ENCODE data around the gene IKBKE.

IKBKE gene

DNA sequence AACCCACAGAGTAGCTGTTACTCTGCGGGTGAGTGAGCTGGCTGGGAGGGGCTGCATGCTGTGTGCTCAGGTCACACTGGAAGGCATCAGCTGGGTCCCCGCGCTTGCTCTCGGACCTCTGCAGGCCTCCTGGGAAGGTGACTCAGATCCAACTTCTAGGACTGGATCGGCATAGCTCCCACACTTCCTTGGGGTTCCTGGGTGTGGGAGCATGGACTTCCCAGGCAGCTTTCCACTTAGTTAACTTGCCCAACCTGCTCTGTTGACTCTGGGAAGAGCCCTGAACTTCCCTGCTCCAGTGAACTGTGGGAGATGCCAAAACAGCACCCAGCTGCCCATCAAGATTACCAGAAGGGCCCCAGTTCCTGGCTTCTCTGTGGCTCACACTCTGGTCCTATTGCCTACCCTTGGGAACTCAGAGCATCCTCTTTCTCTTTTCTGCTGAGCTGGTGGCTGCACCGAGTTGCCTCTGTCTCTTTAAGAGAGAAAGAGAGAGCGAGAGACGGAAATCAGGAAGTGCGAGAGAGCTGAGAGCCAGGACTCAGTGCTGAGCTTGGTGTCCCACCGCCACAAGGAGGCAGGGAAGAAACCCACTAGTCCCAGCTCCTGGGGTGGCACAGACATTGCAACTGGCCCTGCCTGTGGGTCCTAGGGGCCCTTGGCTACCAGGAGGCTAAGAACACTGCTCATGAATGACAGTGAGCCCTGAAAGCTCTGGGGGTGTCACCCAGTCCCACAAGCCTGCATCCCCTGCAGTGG, at the start of gene IKBKE:
Gene IKBKE (plus strand): TSS at position 544 of the 759 bp plus-strand sequence. CDS start 2,752 bp downstream, outside the sequence.
- H3K4me3 ChIP-seq (ENCODE audit: control insufficient read depth, low read depth, low read length), result peak within 1 kb of the TSS; percentile 90
- DNase-seq (ENCODE audit: low read depth), result peak; percentile 69
- TF ChIP-seq, protein P1, sequence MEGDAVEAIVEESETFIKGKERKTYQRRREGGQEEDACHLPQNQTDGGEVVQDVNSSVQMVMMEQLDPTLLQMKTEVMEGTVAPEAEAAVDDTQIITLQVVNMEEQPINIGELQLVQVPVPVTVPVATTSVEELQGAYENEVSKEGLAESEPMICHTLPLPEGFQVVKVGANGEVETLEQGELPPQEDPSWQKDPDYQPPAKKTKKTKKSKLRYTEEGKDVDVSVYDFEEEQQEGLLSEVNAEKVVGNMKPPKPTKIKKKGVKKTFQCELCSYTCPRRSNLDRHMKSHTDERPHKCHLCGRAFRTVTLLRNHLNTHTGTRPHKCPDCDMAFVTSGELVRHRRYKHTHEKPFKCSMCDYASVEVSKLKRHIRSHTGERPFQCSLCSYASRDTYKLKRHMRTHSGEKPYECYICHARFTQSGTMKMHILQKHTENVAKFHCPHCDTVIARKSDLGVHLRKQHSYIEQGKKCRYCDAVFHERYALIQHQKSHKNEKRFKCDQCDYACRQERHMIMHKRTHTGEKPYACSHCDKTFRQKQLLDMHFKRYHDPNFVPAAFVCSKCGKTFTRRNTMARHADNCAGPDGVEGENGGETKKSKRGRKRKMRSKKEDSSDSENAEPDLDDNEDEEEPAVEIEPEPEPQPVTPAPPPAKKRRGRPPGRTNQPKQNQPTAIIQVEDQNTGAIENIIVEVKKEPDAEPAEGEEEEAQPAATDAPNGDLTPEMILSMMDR (conservative IDR thresholded peaks at IDR 0.05; ENCODE audit: control insufficient read depth, insufficient read depth, low read depth, low read length), result peak; percentile 33

DNA sequence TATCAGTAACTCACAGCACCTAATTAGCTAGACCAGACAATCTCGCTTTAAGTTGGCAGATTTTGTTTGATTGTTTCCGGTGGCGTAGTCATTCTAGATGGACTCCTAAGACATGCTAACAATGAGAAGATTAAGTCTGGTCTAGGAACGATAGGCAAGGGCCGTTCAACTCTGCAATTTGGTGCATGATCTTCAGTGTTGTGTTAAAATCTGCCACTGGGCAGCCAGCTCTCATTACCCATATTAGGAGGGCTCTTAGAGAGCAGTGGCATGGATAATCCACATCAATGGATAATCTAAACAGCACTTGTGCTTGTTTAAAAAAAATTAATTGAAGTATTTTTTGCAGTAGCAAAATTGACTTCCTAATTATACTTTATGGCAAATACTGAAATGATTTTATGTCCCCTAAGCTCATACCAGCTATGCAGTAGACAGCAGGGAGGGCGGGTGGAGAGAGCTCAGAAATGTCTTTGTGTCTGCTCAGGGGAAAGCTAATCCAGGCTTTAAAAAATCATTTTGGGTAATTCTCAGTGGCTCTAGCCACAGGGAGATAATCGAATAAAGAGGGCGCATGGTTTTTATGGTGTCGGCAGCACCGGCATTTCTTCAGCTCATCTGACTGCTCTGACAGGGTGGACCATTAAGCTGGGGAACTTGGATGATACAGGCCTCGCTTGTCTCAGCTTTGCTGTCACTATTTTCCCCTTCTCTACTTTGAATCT, 48.5 kb upstream of the IKBKE start:
- TF ChIP-seq, protein P1 (conservative IDR thresholded peaks at IDR 0.05; ENCODE audit: control insufficient read depth, insufficient read depth, low read depth, low read length), result no peak
- H3K4me3 ChIP-seq (ENCODE audit: control insufficient read depth, low read depth, low read length), result no peak overlapping the region
- no peak for DNase-seq (ENCODE audit: low read depth)

DNA sequence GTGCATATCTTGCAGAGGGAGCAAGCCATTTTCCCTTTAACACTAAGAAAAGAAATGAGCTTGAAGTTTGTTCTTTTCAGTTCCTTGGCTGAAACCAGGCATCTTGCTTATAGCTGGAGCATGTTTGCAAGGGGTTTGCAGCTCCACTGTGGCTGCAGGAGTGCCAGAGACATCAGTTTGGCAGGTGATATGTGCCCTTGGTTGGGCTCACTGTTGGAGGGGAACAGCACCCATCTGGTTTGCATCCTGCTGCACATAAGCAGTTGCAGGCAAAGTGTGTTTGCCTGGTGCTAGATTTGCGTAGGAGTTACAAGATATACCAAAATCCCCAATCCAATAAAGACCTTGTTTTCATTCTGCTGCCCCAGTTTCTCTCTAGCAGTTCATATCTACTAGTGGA, 47.8 kb upstream of the IKBKE start:
- no peak for DNase-seq (ENCODE audit: low read depth)
- TF ChIP-seq, protein P1 (conservative IDR thresholded peaks at IDR 0.05; ENCODE audit: control insufficient read depth, insufficient read depth, low read depth, low read length), result no peak
- H3K4me3 ChIP-seq (ENCODE audit: control insufficient read depth, low read depth, low read length), result no peak overlapping the region

DNA sequence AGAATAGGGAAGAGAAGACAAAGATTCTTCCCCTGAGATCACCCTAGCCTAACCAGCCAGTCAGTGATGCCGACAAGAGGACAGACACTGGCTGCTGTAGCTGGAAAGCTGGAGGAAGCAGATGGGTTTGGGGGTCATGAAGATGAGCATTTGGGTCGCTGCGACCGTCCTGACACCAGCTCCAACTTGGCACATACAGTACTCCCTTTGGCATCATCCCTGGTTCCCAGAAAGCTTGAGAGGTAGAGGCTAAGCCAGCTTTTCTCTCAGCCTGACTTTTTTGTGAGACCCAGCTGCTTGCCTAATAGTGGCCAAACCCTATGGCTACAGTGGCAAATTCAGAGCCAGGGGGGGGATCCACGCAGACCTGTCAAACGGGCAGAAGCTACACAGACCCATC, 43.0 kb upstream of the IKBKE start:
- TF ChIP-seq, protein P1 (conservative IDR thresholded peaks at IDR 0.05; ENCODE audit: control insufficient read depth, insufficient read depth, low read depth, low read length), result no peak
- no peak for DNase-seq (ENCODE audit: low read depth)
- H3K4me3 ChIP-seq (ENCODE audit: control insufficient read depth, low read depth, low read length), result no peak overlapping the region

DNA sequence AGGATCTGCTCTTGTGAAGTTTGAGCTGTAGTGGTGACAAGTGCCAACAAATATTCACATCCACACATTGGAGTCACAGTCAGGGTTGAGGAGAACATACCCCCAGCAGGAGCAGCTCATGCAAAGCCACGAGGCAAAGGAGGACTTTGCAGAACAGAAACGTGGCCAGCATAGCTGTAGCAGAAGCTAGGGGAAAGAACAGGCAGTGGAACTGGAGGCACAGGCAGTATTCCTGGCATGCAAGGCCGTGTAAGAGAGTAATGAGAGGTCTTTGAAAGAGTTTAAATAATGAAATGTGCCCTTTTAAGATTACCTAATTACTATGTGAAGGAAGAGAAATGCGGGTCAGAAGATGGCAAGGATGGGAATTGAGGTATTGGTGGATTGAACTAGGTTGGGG, 40.9 kb upstream of the IKBKE start:
- H3K4me3 ChIP-seq (ENCODE audit: control insufficient read depth, low read depth, low read length), result no peak overlapping the region
- TF ChIP-seq, protein P1 (conservative IDR thresholded peaks at IDR 0.05; ENCODE audit: control insufficient read depth, insufficient read depth, low read depth, low read length), result no peak
- DNase-seq (ENCODE audit: low read depth), result no peak

DNA sequence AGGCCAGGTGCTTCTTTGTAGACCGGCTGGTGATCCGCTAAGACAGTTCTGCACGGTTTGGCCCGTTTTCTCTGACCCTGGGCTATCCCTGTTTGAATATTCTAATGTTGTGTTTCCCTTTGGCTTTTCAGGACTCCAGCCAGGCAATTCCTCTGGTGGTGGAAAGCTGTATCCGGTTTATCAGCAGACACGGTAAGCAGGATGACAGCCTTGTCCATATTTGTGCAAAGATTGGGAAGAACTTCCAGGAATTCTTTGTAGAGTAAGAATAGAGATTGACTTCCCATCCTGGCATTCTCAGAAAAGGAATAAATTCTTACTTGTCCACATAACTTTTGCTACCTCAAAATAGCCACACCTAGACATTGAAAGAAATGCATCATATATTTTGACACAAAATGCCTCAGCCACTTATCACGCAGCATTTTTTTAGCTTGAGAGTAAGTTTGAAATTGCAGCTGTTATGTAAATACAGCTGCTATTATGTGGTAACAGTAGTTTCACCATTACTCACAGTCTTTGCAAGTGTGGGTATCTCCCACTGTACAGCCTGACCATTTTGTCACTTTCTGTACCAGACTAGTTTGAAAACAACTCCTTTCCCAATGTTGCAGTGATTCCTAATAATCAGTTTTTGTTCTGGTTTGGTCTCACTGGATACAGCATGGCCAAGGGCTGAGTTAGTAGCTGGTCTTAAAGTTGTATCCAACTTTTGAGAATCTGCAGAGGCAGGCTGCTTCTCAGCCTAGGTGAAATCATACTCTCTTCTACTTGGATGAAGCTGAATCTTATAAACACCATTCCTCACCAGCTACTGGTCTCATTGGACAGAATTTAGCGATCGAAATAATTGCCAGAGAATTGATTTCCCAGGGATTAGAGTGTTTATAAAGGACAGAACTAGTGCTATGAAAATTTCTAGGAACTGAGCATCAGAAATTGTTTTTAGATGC, 40.0 kb upstream of the IKBKE start:
- DNase-seq (ENCODE audit: low read depth), result peak; percentile 77
- TF ChIP-seq, protein P1 (conservative IDR thresholded peaks at IDR 0.05; ENCODE audit: control insufficient read depth, insufficient read depth, low read depth, low read length), result peak; percentile 28
- no peak overlapping the region for H3K4me3 ChIP-seq (ENCODE audit: control insufficient read depth, low read depth, low read length)
